SK-N-SH treated with all-trans-retinoic acid at 6 μM for 48 hours (cell line): ENCODE data around the gene RAD51B.

Source experiments
- PATZ1 ChIP-seq: fragments of 250-450 bp; sonication (Bioruptor Pico); IDR thresholded peaks from 2 replicates; pipeline ENCODE4 v1.8.0; 2020; ENCODE audit warnings: mild to moderate bottlenecking, moderate library complexity, borderline replicate concordance
- TSHZ2 ChIP-seq: fragments of 250-450 bp; sonication (Bioruptor Pico); IDR thresholded peaks from 2 replicates; pipeline ENCODE4 v1.5.0; 2020; ENCODE audit warnings: mild to moderate bottlenecking, moderate library complexity

- TF ChIP-seq PATZ1 (no peak), TSHZ2 (CRISPR knock-in tag) (no peak)
Measured at GRCh38 chr14:68384335-68384734, 564.8 kb downstream of the RAD51B start.
